GM18951 (cell line): ENCODE data around the gene FES.
"Not testable (repeated sequence)": the region's sequence is repeated elsewhere in the genome, so short reads cannot be mapped to it uniquely, and the experiment has no call there.

Experiments used
- POLR2A ChIP-seq: IDR thresholded peaks from 4 replicates; pipeline ENCODE4 v1.6.1; 2011; ENCODE audit warnings: mild to moderate bottlenecking; ENCODE audit not compliant: insufficient read length, insufficient read depth; ENCODE audit errors: extremely low read depth
- in situ Hi-C: fragments of 300-500 bp; cut with MboI; formaldehyde crosslinking; loops from one replicate; pipeline ENCODE4 v1.12.0; 2022; ENCODE audit warnings: low sequenced_read_pairs, mixed read lengths, inconsistent platforms; ENCODE audit not compliant: unreplicated experiment

The FES gene

DNA sequence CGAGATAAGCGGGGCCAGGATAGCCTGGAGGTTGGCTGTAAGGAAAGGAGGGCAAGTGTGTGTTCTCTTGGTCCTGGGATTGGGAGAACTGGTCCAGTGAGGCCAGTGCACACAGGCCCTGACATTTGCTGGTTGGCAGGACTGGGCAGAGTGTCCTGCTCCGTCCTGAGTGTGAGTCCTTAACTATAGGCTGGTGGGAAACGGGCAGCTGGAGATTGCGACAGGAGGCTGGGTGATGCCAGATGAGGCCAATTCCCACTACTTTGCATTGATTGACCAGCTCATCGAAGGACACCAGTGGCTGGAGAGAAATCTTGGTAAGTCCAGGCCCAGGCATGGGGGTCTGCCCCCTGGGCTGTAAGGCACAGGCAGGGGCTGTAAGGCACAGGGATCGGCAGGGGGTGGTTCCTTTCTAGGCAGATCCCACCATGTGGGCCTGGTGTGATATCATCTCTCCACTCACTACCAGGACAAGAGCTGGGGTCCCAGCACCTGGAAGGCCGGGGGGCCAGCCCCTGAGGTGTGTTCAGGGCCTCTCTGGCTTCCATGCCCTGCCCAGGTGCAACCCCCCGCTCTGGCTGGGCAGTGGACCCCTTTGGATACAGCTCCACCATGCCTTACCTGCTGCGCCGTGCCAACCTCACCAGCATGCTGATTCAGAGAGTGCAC, 22.0 kb downstream of the FES start:
- TF ChIP-seq POLR2A: no peak
- in situ Hi-C loops: no loop called here

DNA sequence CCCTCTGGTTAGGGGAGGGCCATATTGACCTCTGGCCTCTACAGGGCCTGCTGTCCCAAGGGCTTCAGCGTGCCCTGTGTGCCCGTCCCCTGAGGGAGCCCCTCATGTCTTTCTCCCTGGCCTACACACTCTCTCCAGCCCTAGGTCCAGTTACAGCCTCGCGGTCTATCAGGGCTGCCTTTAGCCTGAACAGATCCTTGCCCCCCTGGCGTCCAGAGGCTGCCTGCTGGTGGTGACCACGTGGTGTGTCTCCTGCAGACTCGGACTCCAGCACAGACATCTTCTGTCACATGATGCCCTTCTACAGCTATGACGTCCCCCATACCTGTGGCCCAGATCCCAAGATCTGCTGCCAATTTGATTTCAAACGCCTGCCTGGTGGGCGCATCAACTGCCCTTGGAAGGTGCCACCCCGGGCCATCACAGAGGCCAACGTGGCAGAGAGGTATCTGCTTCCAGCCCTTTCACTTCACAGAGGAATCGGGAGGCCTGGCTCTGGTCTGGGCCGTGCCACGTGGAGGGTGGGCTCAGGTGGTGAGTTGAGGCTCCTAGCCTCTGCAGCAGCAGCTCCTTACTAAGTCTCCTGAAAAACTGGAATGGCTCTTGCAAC, 22.9 kb downstream of the FES start:
- in situ Hi-C loops: no loop called here
- TF ChIP-seq POLR2A: no peak

DNA sequence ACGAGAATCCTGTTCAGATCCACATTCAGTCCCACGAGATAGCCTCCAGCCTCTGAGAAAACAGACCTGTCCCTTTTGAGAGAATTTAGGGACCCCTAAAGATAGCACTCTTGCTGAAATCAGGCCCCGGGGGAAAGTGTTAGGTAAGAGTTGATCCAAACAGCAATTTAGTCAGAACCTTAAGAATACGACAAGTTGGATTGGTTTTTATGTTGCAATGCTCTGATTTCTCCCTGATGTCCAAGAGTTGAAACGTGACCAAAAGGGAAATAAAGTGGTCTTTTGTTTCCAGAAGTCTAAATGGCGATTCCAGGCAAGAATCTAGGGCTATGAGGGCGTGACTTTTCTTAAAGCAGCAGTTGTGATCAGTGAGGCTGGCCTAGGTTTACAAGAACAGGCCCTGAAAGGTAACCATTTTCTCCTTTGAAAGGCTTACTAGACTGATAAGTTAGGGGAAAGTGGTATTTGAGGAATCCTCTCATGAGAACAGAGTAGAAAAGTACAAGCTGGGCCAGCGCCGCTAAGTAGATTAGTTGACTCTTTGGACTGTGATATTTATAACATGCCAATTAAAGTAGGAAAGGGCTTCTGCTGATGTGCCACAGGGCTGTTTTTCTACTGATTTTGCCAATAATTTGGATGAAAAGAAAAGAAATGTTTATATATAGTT, 23.7 kb downstream of the FES start:
- in situ Hi-C loops: no loop called here
- TF ChIP-seq POLR2A: no peak

DNA sequence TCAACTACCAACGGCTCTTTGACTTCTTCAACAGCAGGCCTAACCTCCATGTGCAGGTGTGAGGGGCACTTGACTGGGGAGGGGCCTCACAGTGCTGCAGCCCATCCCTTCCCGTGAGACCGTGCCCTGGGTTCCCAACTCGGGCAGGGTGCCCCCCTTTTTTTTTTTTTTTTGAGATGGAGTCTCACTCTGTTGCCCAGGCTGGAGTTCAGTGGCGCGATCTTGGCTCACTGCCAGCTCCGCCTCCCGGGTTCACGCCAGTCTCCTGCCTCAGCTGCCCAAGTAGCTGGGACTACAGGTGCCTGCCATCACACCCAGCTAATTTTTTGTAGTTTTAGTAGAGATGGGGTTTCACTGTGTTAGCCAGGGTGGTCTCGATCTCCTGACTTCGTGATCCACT, 25.1 kb downstream of the FES start:
- in situ Hi-C loops: not testable (repeated sequence)

GRCh38 chr15:90909976-90910375, 25.7 kb downstream of the FES start:
- no peak for TF ChIP-seq POLR2A
- in situ Hi-C loops: no loop called here

- in situ Hi-C loops: no loop called here
Observed at GRCh38 chr15:90910441-90911301, 26.4 kb downstream of the FES start.

DNA sequence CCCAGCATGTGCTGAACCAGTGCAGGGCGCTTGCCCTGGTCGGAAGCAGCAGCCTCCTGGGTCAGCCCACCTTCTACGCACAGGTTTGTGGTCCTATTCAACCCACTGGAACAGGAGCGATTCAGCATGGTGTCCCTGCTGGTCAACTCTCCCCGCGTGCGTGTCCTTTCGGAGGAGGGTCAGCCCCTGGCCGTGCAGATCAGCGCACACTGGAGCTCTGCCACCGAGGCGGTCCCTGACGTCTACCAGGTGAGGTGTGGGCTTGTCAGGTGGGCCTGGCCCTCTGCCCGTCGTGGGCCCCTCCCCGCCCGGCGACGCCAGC, 27.0 kb downstream of the FES start:
- in situ Hi-C loops: no loop called here
- TF ChIP-seq POLR2A: no peak

More at GRCh38 chr15:90910441-90911301, 26.4 kb downstream of the FES start:
- no peak for TF ChIP-seq POLR2A

DNA sequence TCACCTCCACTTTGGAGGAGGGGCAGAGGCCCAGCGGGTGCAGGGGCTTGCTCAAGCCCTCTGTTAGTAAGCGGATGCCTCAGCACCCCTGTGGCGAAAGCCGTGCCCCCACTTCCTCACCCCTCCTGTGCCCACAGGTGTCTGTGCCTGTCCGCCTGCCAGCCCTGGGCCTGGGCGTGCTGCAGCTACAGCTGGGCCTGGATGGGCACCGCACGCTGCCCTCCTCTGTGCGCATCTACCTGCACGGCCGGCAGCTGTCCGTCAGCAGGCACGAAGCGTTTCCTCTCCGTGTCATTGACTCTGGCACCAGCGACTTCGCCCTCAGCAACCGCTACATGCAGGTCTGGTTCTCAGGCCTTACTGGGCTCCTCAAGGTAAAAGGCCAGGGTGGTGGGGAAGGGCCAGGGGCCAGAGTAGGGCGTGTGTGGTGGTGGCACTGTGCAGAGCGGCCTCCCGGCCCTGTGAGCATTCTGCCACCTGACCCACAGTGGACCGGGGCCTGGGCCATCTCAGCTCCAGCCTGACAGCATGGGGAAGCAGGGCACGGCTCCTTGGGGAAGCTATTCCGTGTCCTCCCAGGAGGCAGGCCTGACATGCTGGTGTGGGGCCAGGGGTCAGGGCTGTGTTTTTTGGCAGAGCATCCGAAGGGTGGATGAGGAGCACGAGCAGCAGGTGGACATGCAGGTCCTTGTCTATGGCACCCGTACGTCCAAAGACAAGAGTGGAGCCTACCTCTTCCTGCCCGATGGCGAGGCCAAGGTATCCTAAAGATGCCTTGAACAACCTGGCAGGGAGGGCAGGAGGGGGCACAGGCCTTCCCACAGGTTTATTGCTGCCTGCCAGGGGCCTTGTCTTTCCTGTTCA, 27.8 kb downstream of the FES start:
- in situ Hi-C loops: no loop called here
- TF ChIP-seq POLR2A: no peak

DNA sequence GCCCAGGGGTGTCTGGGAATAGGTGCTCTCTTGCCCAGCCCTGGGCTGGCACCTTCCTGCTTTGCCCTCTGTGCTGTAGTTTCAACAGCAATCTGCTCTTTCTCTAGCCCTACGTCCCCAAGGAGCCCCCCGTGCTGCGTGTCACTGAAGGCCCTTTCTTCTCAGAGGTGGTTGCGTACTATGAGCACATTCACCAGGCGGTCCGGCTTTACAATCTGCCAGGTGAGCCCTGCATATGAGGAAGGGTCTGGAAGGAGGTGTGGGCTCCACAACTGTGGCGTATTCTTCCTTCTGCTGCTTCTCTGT, 28.4 kb downstream of the FES start:
- no peak for TF ChIP-seq POLR2A
- in situ Hi-C loops: no loop called here

DNA sequence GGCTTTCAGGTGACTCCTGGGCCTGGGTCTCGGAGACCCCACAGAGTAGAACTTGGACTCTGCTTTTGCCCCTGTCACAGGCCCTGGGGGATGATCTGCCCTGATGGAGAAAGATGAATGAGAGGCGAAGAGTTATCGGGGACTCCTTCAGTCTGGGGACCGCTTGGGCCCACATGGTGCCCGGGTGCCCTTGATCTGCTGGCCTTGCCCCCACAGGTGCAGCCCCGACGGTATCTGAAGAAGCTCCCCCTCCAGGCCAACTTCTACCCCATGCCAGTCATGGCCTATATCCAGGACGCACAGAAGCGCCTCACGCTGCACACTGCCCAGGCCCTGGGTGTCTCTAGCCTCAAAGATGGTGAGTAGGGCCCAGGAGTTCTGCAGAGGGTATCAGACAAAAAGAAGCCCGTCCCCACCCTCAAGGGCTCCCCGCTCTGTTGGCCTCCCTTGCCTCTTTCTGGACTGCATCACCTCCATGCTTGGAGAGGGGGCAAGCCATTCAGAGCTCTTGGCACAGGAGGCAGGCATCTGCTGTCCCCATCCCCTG, 29.2 kb downstream of the FES start:
- no peak for TF ChIP-seq POLR2A
- in situ Hi-C loops: no loop called here

GRCh38 chr15:90914305-90915080, 30.2 kb downstream of the FES start:
- no peak for TF ChIP-seq POLR2A
- in situ Hi-C loops: no loop called here

DNA sequence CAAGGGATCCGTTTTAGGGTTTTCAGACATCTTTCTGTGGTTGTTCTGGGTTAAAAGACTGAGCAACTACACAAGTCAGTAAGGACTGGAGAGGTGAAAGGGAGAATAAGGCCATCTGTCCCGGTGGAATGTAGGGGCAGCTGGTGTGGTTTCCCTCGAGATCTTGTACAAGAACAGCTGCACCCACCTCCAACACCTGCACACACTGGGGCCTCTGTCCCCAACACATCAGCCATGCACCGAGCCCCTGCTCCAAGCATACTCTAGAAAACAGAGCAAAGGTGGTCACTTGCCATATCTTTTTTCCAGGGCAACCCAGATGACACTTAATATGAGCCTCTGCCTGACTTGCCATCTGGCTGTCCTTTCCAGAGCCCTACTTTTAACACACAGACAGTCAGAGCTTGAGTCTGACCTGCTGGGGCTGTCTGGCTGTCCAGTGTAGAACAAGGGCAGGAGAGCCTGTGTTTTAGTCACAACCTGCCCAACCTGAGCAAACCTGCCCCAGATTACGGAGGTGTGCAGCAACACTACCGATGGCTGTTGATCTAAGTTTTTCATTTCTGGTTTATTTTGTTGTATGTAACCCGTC, 31.0 kb downstream of the FES start:
- in situ Hi-C loops: no loop called here

More for the DNA sequence above, 31.0 kb downstream of the FES start:
- TF ChIP-seq POLR2A: no peak
